HepG2 (cell line): ENCODE data around the gene PSMB2. TPM values are rescaled to one million over a fixed set of nuclear protein-coding genes. Genes with fewer than 3 reads are reported as not detected.
A peak's percentile ranks its signal among the peaks of the same experiment; 100 is the strongest.

Source experiments
- CREB3 ChIP-seq: sonication (generic); formaldehyde crosslinking; IDR thresholded peaks from 2 replicates; pipeline ENCODE4 v1.5.0; 2020; ENCODE audit warnings: missing genetic modification reagents
- E2F5 ChIP-seq: sonication (generic); formaldehyde crosslinking; conservative IDR thresholded peaks from 2 replicates; pipeline ENCODE4 v1.4.0; 2020; ENCODE audit warnings: missing genetic modification reagents
- EZH2 ChIP-seq: conservative IDR thresholded peaks from 2 replicates; pipeline ENCODE4 v1.6.1; 2012; ENCODE audit warnings: mild to moderate bottlenecking, low read depth, low read length, moderate library complexity
- GPN1 ChIP-seq: sonication (generic); formaldehyde crosslinking; IDR thresholded peaks from 2 replicates; pipeline ENCODE4 v1.5.1; 2020; ENCODE audit warnings: missing genetic modification reagents, borderline replicate concordance
- HMGA1 ChIP-seq: sonication (generic); formaldehyde crosslinking; conservative IDR thresholded peaks from 2 replicates; pipeline ENCODE4 v1.4.0; 2020; ENCODE audit warnings: missing genetic modification reagents
- HNF4G ChIP-seq, 2 experiments: sonication (generic) in 1 of 2; formaldehyde crosslinking in 1 of 2; IDR thresholded peaks; 2 replicates each; pipeline versions ENCODE4 v1.4.0 to v1.6.1; 2011 to 2020; ENCODE audit warnings: borderline replicate concordance in 2 of 2, low read depth in 2 of 2, mild to moderate bottlenecking in 2 of 2, low read length in 1 of 2, missing genetic modification reagents in 1 of 2, moderate library complexity in 1 of 2
- HNRNPUL1 ChIP-seq: fragments of 200-400 bp; formaldehyde crosslinking; IDR thresholded peaks from 2 replicates; pipeline ENCODE4 v1.6.1; 2017; ENCODE audit warnings: low read depth, mild to moderate bottlenecking, low read length, moderate library complexity
- HOXA9 ChIP-seq: sonication (generic); formaldehyde crosslinking; IDR thresholded peaks from 2 replicates; pipeline ENCODE4 v1.8.1; 2022; ENCODE audit warnings: missing genetic modification reagents, mild to moderate bottlenecking, moderate library complexity, borderline replicate concordance
- KDM2A ChIP-seq: sonication (generic); formaldehyde crosslinking; IDR thresholded peaks from 2 replicates; pipeline ENCODE4 v1.4.0; 2020; ENCODE audit warnings: low read depth, missing genetic modification reagents, borderline replicate concordance
- KLF11 ChIP-seq: IDR thresholded peaks from 2 replicates; pipeline ENCODE4 v1.6.1; 2016; ENCODE audit warnings: missing compliant biosample characterization
- POLR2G ChIP-seq: fragments of 200-400 bp; formaldehyde crosslinking; IDR thresholded peaks from 2 replicates; pipeline ENCODE4 v1.6.1; 2018; ENCODE audit warnings: mild to moderate bottlenecking, low read depth, low read length, moderate library complexity
- SCMH1 ChIP-seq: sonication (generic); formaldehyde crosslinking; IDR thresholded peaks from 2 replicates; pipeline ENCODE4 v1.9.0; 2021; ENCODE audit warnings: missing genetic modification reagents, mild to moderate bottlenecking, borderline replicate concordance
- TBX3 ChIP-seq: fragments of 450-650 bp; IDR thresholded peaks from 2 replicates; pipeline ENCODE4 v1.6.1; 2017; ENCODE audit warnings: antibody characterized with exemption, mild to moderate bottlenecking, inconsistent platforms, borderline replicate concordance
- ZFP37 ChIP-seq: sonication (generic); formaldehyde crosslinking; IDR thresholded peaks from 2 replicates; pipeline ENCODE4 v1.4.0; 2020; ENCODE audit warnings: missing genetic modification reagents, borderline replicate concordance
- ZMYM4 ChIP-seq: sonication (generic); formaldehyde crosslinking; IDR thresholded peaks from 2 replicates; pipeline ENCODE4 v1.8.1; 2023; ENCODE audit warnings: mild to moderate bottlenecking, missing genetic modification reagents
- ZNF18 ChIP-seq: sonication (generic); formaldehyde crosslinking; IDR thresholded peaks from 2 replicates; pipeline ENCODE4 v1.8.0; 2022; ENCODE audit warnings: mild to moderate bottlenecking, missing genetic modification reagents; ENCODE audit not compliant: insufficient replicate concordance
- ZNF263 ChIP-seq: sonication (generic); formaldehyde crosslinking; IDR thresholded peaks from 2 replicates; pipeline ENCODE4 v1.4.0; 2020; ENCODE audit warnings: missing genetic modification reagents
- ZNF33A ChIP-seq: sonication (generic); formaldehyde crosslinking; IDR thresholded peaks from 2 replicates; pipeline ENCODE4 v1.5.1; 2020; ENCODE audit warnings: missing genetic modification reagents, mild to moderate bottlenecking, moderate library complexity, borderline replicate concordance
- ZNF564 ChIP-seq: sonication (generic); formaldehyde crosslinking; IDR thresholded peaks from 2 replicates; pipeline ENCODE4 v1.8.1; 2023; ENCODE audit warnings: mild to moderate bottlenecking, missing genetic modification reagents
- ZNF597 ChIP-seq: sonication (generic); formaldehyde crosslinking; IDR thresholded peaks from 2 replicates; pipeline ENCODE4 v1.5.0; 2020; ENCODE audit warnings: missing genetic modification reagents
- ZNF784 ChIP-seq: sonication (generic); formaldehyde crosslinking; IDR thresholded peaks from 2 replicates; pipeline ENCODE4 v1.5.1; 2020; ENCODE audit warnings: missing genetic modification reagents, mild to moderate bottlenecking, borderline replicate concordance
- ZNF883 ChIP-seq: sonication (generic); formaldehyde crosslinking; IDR thresholded peaks from 2 replicates; pipeline ENCODE4 v1.5.1; 2020; ENCODE audit warnings: mild to moderate bottlenecking, missing genetic modification reagents; ENCODE audit errors: not compliant biosample characterization
- ZSCAN29 ChIP-seq: sonication (generic); formaldehyde crosslinking; conservative IDR thresholded peaks from 2 replicates; pipeline ENCODE4 v1.4.0; 2020; ENCODE audit warnings: mild to moderate bottlenecking, missing genetic modification reagents
- polyA plus RNA-seq, 8 experiments: library from polyadenylated mRNA; depleted of rRNA in 3 of 8; stranded (reverse) in 7 of 8; unstranded in 1 of 8; fragments of >200 nt; fragmentation: Illumina TruSeq in 4 of 8; extraction: Trizol in 4 of 8; gene quantifications; 2 replicates each; pipeline versions ENCODE4 v1.2.1 to v1.2.3, GENCODE V29; 2011 to 2016; ENCODE audit warnings: low read depth in 4 of 8, missing spikeins in 1 of 8, mixed read lengths in 1 of 8; ENCODE audit not compliant: insufficient read depth in 1 of 8
- total RNA-seq, 5 experiments: library from RNA; depleted of rRNA; stranded (reverse); fragments of >200 nt; fragmentation: Illumina TruSeq; extraction: Trizol; gene quantifications; 2 replicates each; pipeline ENCODE4 v1.2.3, GENCODE V29; 2016; ENCODE audit warnings: low read depth in 1 of 5

Gene PSMB2
- total and polyA plus RNA-seq, 2 of the 13 experiments (the other 11 are each of a cell fraction or from before 2014, with no cell fraction given) = 60.6 to 62.2 TPM

GRCh38 chr1:35641233-35641866, at the start of gene PSMB2 (continued):
- TF ChIP-seq ZSCAN29 (CRISPR knock-in tag) = no peak
- no peak for TF ChIP-seq HNRNPUL1
- TF ChIP-seq ZMYM4 = peak; percentile 96
- no peak for TF ChIP-seq ZNF18 (CRISPR knock-in tag)
- no peak for TF ChIP-seq SCMH1 (CRISPR knock-in tag)
- TF ChIP-seq EZH2 = no peak
- peak; percentile 65; the same call in 1 of the 2 replicates for TF ChIP-seq E2F5 (CRISPR knock-in tag)
- no peak for TF ChIP-seq KLF11
- TF ChIP-seq ZNF597 = no peak
- peak; percentile 55; the same call in 1 of the 2 replicates for TF ChIP-seq ZFP37 (CRISPR knock-in tag)
- TF ChIP-seq POLR2G = peak; percentile 96
- TF ChIP-seq KDM2A (CRISPR knock-in tag) = peak; percentile 93
- TF ChIP-seq GPN1 (CRISPR knock-in tag) = no peak
- no peak for TF ChIP-seq HNF4G (IDR thresholded peaks at IDR 0.05; ENCODE audit: borderline replicate concordance, low read depth, low read length)
- no peak for TF ChIP-seq HNF4G (CRISPR knock-in tag; IDR thresholded peaks at IDR 0.05; ENCODE audit: borderline replicate concordance, low read depth)
- 0 out of 2 replicates have a peak, but pooled peaks have one; percentile 42 for TF ChIP-seq ZNF263 (CRISPR knock-in tag)
- TF ChIP-seq ZNF784 = no peak; the same call in 1 of the 2 replicates
- TF ChIP-seq ZNF564 = peak; percentile 67
- no peak for TF ChIP-seq HOXA9 (CRISPR knock-in tag)
- no peak for TF ChIP-seq HMGA1 (CRISPR knock-in tag)
- TF ChIP-seq CREB3 = peak; percentile 52; the same call in 1 of the 2 replicates
- TF ChIP-seq ZNF883 (CRISPR knock-in tag) = no peak
- TF ChIP-seq ZNF33A = no peak
- TF ChIP-seq TBX3 = no peak
